SU-DHL-6 (cell line): ENCODE measurements around the gene KDM4B.

Experiments
- EZH2phosphoT487 ChIP-seq: fragments of 200-600 bp; sonication (generic), shearing (Covaris generic); conservative IDR thresholded peaks from 2 replicates; pipeline ENCODE4 v1.6.1; 2018; ENCODE audit warnings: mild to moderate bottlenecking, antibody characterized with exemption, low read length, moderate library complexity, mixed read lengths
- TF ChIP-seq, protein P1 (sequence below): fragments of 200-600 bp; sonication (generic); IDR thresholded peaks from one replicate; pipeline ENCODE4 v1.5.1; 2017; ENCODE audit warnings: antibody characterized with exemption, mild to moderate bottlenecking, low read length, moderate library complexity; ENCODE audit not compliant: insufficient read depth, poor library complexity, severe bottlenecking

DNA sequence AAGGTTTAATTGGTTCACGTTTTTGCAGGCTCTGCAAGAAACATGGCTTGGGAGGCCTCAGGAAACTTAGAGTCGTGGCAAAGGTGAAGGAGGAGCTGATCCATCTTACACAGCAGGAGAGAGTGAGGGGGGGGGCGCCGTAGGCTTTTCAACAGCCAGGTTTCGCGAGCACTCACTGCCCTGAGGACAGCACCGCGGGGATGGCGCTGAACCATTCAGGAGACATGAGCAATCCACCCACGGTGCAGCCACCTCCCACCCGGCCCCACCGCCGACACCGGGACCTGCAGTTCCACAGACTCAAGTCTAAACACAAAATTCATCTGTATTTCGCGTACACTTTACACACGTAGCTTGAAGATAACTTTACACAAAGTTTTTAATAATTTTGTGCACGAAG is 73.6 kb downstream of the KDM4B start:
- TF ChIP-seq, protein P1, sequence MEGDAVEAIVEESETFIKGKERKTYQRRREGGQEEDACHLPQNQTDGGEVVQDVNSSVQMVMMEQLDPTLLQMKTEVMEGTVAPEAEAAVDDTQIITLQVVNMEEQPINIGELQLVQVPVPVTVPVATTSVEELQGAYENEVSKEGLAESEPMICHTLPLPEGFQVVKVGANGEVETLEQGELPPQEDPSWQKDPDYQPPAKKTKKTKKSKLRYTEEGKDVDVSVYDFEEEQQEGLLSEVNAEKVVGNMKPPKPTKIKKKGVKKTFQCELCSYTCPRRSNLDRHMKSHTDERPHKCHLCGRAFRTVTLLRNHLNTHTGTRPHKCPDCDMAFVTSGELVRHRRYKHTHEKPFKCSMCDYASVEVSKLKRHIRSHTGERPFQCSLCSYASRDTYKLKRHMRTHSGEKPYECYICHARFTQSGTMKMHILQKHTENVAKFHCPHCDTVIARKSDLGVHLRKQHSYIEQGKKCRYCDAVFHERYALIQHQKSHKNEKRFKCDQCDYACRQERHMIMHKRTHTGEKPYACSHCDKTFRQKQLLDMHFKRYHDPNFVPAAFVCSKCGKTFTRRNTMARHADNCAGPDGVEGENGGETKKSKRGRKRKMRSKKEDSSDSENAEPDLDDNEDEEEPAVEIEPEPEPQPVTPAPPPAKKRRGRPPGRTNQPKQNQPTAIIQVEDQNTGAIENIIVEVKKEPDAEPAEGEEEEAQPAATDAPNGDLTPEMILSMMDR: no peak
- no peak for TF ChIP-seq EZH2phosphoT487
